ENCODE data around the gene ANO2.

DNA sequence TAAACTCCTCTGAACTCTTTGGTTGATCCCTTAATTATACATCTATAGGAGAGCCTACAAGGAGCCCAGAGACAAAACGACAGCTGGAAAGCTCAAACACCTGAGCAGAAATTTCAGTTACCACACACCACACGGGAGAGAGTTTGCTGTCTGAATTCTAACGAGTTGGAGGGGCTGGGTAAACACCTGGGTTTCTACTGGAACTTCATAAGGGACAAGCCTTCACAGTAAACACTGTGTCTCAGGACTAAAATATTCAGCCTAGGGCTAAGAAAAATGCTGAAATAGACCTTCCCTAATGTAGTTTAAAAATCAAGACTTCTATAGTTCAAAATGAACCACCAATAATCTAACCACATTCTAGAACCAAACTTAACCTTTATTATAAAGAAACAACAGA, 9.6 kb upstream of the ANO2 start:
- no peak for TF ChIP-seq YY1 (IDR thresholded peaks at IDR 0.05; ENCODE audit: insufficient read depth, insufficient read length)
- no peak for TF ChIP-seq SUZ12 (IDR thresholded peaks at IDR 0.05; ENCODE audit: extremely low read depth, insufficient read depth, insufficient read length)
